Nephron (organoid): ENCODE data around the gene NRCAM.
"Not testable (repeated sequence)": the region's sequence is repeated elsewhere in the genome, so short reads cannot be mapped to it uniquely, and the experiment has no call there.

Experiments
- H3K27ac Mint-ChIP-seq, 3 experiments: 2 replicates each; pipeline ENCODE4 v1.8.0; 2020; ENCODE audit warnings: mixed read lengths in 3 of 3, mild to moderate bottlenecking in 2 of 3, moderate library complexity in 1 of 3
- H3K27me3 Mint-ChIP-seq: 2 replicates; pipeline ENCODE4 v1.8.0; 2021; ENCODE audit warnings: low read depth, mild to moderate bottlenecking, moderate library complexity, mixed read lengths
- H3K36me3 Mint-ChIP-seq: 2 replicates; pipeline ENCODE4 v1.8.0; 2020; ENCODE audit warnings: low read depth, mixed read lengths
- H3K4me1 Mint-ChIP-seq: 2 replicates; pipeline ENCODE4 v1.8.0; 2020; ENCODE audit warnings: mixed read lengths
- H3K4me3 Mint-ChIP-seq, 3 experiments: 2 replicates each; pipeline ENCODE4 v1.8.0; 2020; ENCODE audit warnings: mild to moderate bottlenecking in 3 of 3, mixed read lengths in 3 of 3, moderate library complexity in 2 of 3
- H3K9me3 Mint-ChIP-seq: 2 replicates; pipeline ENCODE4 v1.8.0; 2020; ENCODE audit warnings: mixed read lengths
- TF ChIP-seq, protein P1 (sequence below), 3 experiments: fragments of 200-600 bp; sonication (generic); IDR thresholded peaks; one replicate each; pipeline ENCODE4 v1.5.0; 2021; ENCODE audit warnings: antibody characterized with exemption in 3 of 3; ENCODE audit not compliant: unreplicated experiment in 3 of 3

NRCAM gene

DNA sequence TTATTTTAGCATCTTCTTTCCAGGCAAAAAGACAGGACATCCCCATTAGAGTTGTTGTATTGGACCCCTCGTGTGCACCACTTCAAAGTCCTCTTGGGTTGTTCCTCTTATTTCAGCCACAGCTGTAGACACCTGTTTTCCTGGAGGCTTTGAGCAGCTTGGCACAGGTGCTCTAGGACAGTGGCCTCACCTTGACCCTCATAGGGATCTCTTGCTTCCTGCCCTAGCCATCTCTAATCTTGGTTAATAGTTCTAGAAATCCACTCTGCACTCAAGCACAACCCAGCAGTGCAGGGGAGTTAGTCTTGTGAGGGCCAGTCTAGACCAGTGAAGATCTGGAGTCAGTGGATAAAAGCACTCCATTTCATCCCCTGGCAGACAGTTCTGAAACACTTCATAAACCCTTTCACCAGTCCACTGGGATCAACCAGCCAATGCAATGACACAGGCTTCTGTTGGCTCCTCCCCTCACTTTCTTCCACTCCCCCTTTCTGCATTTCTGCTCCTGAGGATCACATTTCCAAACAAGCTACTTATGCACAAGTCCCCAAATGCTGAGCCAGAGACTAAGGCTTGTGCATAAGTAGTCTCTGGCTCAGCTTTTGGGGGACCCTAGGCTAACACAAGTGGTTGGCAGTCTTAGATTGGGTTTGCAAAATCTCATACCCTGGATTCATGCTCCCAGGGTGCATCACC, 194.5 kb downstream of the NRCAM start:
- Mint-ChIP-seq H3K36me3 (no peaks in the 10 kb centered on the region), H3K9me3 (peaks cover 4% of the 10 kb centered on the region), H3K27me3 (no peaks in the 10 kb centered on the region), H3K4me1 (peaks cover 6% of the 10 kb centered on the region), H3K27ac (no peak overlapping the region), H3K4me3 (no peak overlapping the region)
- TF ChIP-seq, protein P1, sequence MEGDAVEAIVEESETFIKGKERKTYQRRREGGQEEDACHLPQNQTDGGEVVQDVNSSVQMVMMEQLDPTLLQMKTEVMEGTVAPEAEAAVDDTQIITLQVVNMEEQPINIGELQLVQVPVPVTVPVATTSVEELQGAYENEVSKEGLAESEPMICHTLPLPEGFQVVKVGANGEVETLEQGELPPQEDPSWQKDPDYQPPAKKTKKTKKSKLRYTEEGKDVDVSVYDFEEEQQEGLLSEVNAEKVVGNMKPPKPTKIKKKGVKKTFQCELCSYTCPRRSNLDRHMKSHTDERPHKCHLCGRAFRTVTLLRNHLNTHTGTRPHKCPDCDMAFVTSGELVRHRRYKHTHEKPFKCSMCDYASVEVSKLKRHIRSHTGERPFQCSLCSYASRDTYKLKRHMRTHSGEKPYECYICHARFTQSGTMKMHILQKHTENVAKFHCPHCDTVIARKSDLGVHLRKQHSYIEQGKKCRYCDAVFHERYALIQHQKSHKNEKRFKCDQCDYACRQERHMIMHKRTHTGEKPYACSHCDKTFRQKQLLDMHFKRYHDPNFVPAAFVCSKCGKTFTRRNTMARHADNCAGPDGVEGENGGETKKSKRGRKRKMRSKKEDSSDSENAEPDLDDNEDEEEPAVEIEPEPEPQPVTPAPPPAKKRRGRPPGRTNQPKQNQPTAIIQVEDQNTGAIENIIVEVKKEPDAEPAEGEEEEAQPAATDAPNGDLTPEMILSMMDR (IDR thresholded peaks at IDR 0.05; ENCODE audit: unreplicated experiment in 3 of 3), result no peak

DNA sequence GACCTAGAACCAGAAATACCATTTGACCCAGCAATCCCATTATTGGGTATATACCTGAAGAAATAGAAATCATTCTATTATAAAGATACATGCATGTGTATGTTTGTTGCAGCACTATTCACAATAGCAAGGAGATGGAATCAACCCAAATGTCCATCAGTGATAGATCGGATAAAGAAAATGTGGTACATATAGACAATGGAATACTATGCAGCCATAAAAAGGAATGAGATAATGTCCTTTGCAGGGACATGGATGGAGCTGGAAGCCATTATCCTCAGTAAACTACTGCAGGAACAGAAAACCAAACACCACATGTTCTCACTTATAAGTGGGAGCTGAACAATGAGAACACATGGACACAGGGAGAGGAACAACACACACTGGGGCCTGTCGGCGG, 196.8 kb downstream of the NRCAM start:
- H3K27me3 Mint-ChIP-seq, H3K4me3 Mint-ChIP-seq, H3K27ac Mint-ChIP-seq, H3K9me3 Mint-ChIP-seq, H3K36me3 Mint-ChIP-seq, H3K4me1 Mint-ChIP-seq: not testable (repeated sequence)

DNA sequence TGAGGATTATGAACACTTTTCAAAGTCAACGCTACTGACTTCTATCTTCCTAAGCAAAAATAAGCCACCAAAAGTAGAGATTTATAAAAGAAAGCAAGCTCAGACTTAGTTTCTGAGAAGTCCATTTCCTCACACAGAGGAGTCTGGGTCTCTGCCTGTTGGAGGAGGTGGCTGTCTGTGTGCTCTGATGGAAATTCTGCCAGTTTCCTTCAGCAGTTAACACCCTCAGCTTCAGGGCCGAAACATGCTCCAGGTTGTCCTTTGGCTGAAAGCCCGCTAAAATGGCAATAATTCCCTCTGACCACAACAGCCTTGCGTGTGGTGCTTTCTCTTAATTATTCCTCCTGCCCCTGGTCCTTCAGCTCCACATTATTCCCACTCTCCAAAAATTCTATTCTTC, 198.3 kb downstream of the NRCAM start:
- H3K4me1 Mint-ChIP-seq, result peaks cover under 1% of the 10 kb centered on the region
- no peak overlapping the region for H3K27ac Mint-ChIP-seq
- H3K27me3 Mint-ChIP-seq, result no peaks in the 10 kb centered on the region
- no peak overlapping the region for H3K4me3 Mint-ChIP-seq
- peaks cover 13% of the 10 kb centered on the region for H3K9me3 Mint-ChIP-seq
- TF ChIP-seq, protein P1 (IDR thresholded peaks at IDR 0.05; ENCODE audit: unreplicated experiment in 3 of 3), result no peak
- peaks cover 4% of the 10 kb centered on the region for H3K36me3 Mint-ChIP-seq

DNA sequence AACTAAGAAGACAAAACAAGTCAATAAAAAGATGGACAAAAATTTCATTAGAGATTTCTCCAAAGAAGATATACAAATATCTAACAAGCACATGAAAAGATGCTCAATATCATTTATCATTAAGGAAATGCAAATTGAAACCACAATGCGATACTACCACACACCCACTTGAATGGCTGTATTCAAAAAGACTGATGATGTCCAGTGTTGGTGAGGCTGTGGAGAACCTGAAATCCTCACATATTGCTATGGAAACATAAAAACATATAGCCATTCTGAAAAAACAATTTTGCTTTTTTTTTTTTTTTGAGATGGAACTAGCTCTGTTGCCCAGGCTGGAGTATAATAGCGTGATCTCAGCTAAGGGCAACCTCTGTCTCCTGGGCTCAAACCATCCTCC, 202.0 kb downstream of the NRCAM start:
- TF ChIP-seq, protein P1 (IDR thresholded peaks at IDR 0.05; ENCODE audit: unreplicated experiment in 3 of 3), result no peak
- H3K4me1 Mint-ChIP-seq, result no peaks in the 10 kb centered on the region
- peaks cover 9% of the 10 kb centered on the region for H3K9me3 Mint-ChIP-seq
- no peaks in the 10 kb centered on the region for H3K27me3 Mint-ChIP-seq
- no peak overlapping the region for H3K27ac Mint-ChIP-seq
- H3K36me3 Mint-ChIP-seq, result peaks cover 4% of the 10 kb centered on the region
- no peak overlapping the region for H3K4me3 Mint-ChIP-seq

DNA sequence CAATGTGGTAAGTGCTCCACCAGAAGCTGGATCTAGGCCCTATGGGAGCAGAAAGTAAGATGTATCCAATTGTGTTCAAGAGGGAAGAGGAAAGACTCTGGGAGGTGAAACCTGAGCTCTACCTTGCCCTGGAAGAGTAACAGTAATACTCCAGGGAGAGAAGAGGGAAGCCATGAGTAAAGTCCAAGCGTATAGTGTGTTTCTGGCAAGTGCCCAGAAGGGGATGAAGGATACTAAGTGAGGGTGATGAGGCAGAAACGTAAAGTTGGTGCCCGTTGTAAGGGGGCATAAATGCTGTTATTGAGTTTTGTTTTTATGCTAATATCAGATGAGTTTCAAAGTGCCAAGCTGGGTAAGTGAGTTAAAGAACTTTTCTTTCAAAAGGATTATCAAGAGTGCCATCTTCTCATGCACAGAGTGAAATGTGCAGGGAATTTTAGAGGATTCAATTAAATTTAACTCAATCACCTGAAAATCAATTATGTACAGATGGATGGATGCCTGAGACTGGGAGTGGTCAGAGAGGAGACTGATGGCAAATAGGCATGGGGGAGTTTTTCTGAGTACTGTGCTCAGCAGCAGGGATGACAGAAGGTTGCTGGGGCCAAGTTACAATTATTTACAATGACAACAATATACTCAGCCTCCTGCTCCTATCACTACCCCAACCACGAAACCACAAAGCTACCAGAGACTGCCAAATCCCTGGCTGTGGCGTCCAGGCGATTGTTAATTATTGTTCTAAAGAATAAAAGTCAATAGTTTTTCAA, 202.8 kb downstream of the NRCAM start:
- Mint-ChIP-seq H3K4me1 (no peaks in the 10 kb centered on the region), H3K4me3 (no peak overlapping the region), H3K36me3 (peaks cover 4% of the 10 kb centered on the region), H3K27ac (no peak overlapping the region), H3K27me3 (no peaks in the 10 kb centered on the region), H3K9me3 (peaks cover 9% of the 10 kb centered on the region)
- TF ChIP-seq, protein P1 (IDR thresholded peaks at IDR 0.05; ENCODE audit: unreplicated experiment in 3 of 3), result no peak

DNA sequence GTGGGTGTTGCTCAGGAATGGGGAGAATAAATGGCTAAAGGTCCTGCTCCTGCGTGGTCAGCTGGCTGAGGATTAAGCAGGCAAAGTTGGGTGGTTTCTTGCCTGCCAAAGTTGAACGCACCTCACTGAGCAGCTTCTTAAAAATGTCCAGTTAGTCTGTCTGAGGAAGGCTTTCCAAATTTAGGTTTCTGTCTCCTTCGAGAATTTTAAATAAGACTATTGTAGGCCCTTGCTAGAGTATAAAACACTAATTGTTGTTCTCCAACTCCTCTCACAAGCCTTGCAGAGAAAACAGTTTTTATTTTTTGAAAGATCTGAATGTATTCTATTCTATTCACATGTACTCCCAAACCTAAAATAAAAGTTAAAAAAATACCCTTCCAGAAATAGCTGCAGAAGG, 204.1 kb downstream of the NRCAM start:
- Mint-ChIP-seq H3K27ac (peak overlapping the region in 1 of 3 experiments; percentile 21), H3K4me3 (no peak overlapping the region), H3K4me1 (no peaks in the 10 kb centered on the region), H3K36me3 (peaks cover 4% of the 10 kb centered on the region), H3K9me3 (peaks cover 9% of the 10 kb centered on the region), H3K27me3 (no peaks in the 10 kb centered on the region)
- TF ChIP-seq, protein P1 (IDR thresholded peaks at IDR 0.05; ENCODE audit: unreplicated experiment in 3 of 3), result no peak
